Body of pancreas (tissue), 2 donors: ENCODE measurements around the gene NEUROD6. TPM values are rescaled to one million over a fixed set of nuclear protein-coding genes. Genes with fewer than 3 reads are reported as not detected.

Source experiments
- small RNA-seq: library from RNA; depleted of rRNA; stranded (forward); fragments of <200 nt; gene quantifications from one replicate; pipeline ENCODE3, GENCODE V24; 2016
- total RNA-seq, 2 donors: library from RNA; depleted of rRNA; stranded (reverse); fragments of >200 nt; gene quantifications; one replicate each; pipeline ENCODE4 v1.1.0, GENCODE V29; 2016

NEUROD6 gene
- total RNA-seq, 2 donors from 2014 or later = not detected

Small RNAs within 50 kb of the gene (small RNA-seq; reads per million reads assigned to genes)
- not detected for gene AC006380.1

Other genes with a start within 250 kb of the NEUROD6 start
- gene ITPRID1, start 173.4 kb upstream of the NEUROD6 start, total RNA-seq = not detected